Activated CD4-positive, alpha-beta T cell treated with anti-CD3 and anti-CD28 coated beads for 36 hours (primary cell): ENCODE data around the gene PRPS2. TPM values are rescaled to one million over a fixed set of nuclear protein-coding genes. Genes with fewer than 3 reads are reported as not detected.
A peak's percentile ranks its signal among the peaks of the same experiment; 100 is the strongest.

Source experiments
- ATAC-seq: fragments of 200-7000 bp; cut with Tn5 transposase; one replicate; pipeline ENCODE4 v1.10.0; 2021; ENCODE audit warnings: mild to moderate bottlenecking, moderate library complexity
- CTCF ChIA-PET: fragments of 350-600 bp; sonication (Branson Sonifier 250); formaldehyde crosslinking; loops from one replicate; lab custom pipeline; 2021; ENCODE audit warnings: antibody characterized with exemption; lab: Charles Lee
- POLR2A ChIA-PET: fragments of 350-600 bp; sonication (Branson Sonifier 250); formaldehyde crosslinking; loops from one replicate; lab custom pipeline; 2021; ENCODE audit warnings: antibody characterized with exemption, inconsistent platforms; lab: Charles Lee
- DNase-seq: peaks from one replicate; pipeline ENCODE4 v3.0.0-alpha.2; 2020
- H3K27ac Mint-ChIP-seq: one replicate; pipeline ENCODE4 v1.8.0; 2021; ENCODE audit warnings: mixed read lengths
- H3K27me3 Mint-ChIP-seq: one replicate; pipeline ENCODE4 v1.8.0; 2021; ENCODE audit warnings: mixed read lengths
- H3K36me3 Mint-ChIP-seq: one replicate; pipeline ENCODE4 v1.8.0; 2021; ENCODE audit warnings: low read depth, mixed read lengths
- H3K4me1 Mint-ChIP-seq: one replicate; pipeline ENCODE4 v1.8.0; 2021; ENCODE audit warnings: mixed read lengths
- H3K4me3 Mint-ChIP-seq: one replicate; pipeline ENCODE4 v1.8.0; 2021; ENCODE audit warnings: mild to moderate bottlenecking, moderate library complexity, mixed read lengths
- H3K9me3 Mint-ChIP-seq: one replicate; pipeline ENCODE4 v1.8.0; 2021; ENCODE audit warnings: low read depth, mixed read lengths
- intact Hi-C, 2 experiments: fragments of 100-400 bp; cut with DNase I in 1 of 2; cut with micrococcal nuclease in 1 of 2; formaldehyde crosslinking; loops; one replicate each; pipeline versions ENCODE4 v1.14.2 to v1.15.1; 2022 to 2024; cut with DNase I, micrococcal nuclease
- total RNA-seq, 2 experiments: library from RNA; stranded (reverse); gene quantifications; one replicate each; pipeline ENCODE4 v1.2.3, GENCODE V29; 2021

The PRPS2 gene
- total RNA-seq, 2 experiments from 2014 or later = 110 to 116 TPM

- CTCF ChIA-PET = interaction anchor here (0.7 to 2.9 kb wide), 13 partner anchors 9 to 132 kb away, joined by 3 to 25 read pairs (median 3); partner anchors contain the start of gene PRPS2
- no peaks in the 10 kb centered on the region for H3K9me3 Mint-ChIP-seq
- ATAC-seq = peak; percentile 60
Observed at GRCh38 chrX:12814420-12814819, 23.2 kb downstream of the PRPS2 start.

GRCh38 chrX:12817528-12817927 is 26.3 kb downstream of the PRPS2 start:
- Mint-ChIP-seq H3K4me1 (no peaks in the 10 kb centered on the region), H3K27ac (no peak overlapping the region), H3K9me3 (no peaks in the 10 kb centered on the region), H3K27me3 (no peaks in the 10 kb centered on the region), H3K4me3 (no peak overlapping the region), H3K36me3 (peaks cover 40% of the 10 kb centered on the region)
- intact Hi-C loops = loop anchor here in 1 of 2 experiments (10.0 kb wide), 1 partner anchor 667 kb away; no protein-coding TSS in a partner anchor
- POLR2A ChIA-PET = no interaction called here
- ATAC-seq (no peak), DNase-seq (no peak)
- CTCF ChIA-PET = no interaction called here

More at GRCh38 chrX:12814420-12814819, 23.2 kb downstream of the PRPS2 start:
- Mint-ChIP-seq H3K27ac (no peak overlapping the region), H3K4me1 (no peaks in the 10 kb centered on the region), H3K4me3 (no peak overlapping the region), H3K27me3 (no peaks in the 10 kb centered on the region), H3K36me3 (peaks cover 33% of the 10 kb centered on the region)
- POLR2A ChIA-PET = interaction anchor here (0.6 kb wide), 1 partner anchor 191 kb away, joined by 6 read pairs; no protein-coding TSS in a partner anchor
- intact Hi-C loops = loop anchor here (1.0 to 10.0 kb wide), 3 partner anchors 80 to 670 kb away; no protein-coding TSS in a partner anchor
- DNase-seq = peak; percentile 50

- DNase-seq (no peak), ATAC-seq (no peak)
- Mint-ChIP-seq H3K4me3 (no peak overlapping the region), H3K9me3 (no peaks in the 10 kb centered on the region), H3K4me1 (no peaks in the 10 kb centered on the region), H3K27me3 (no peaks in the 10 kb centered on the region), H3K27ac (no peak overlapping the region), H3K36me3 (peaks cover 36% of the 10 kb centered on the region)
- ChIA-PET POLR2A (no interaction called here), CTCF (interaction anchor here (1.0 kb wide), 1 partner anchor 74 kb away, joined by 5 read pairs; no protein-coding TSS in a partner anchor)
- intact Hi-C loops = loop anchor here in 1 of 2 experiments (10.0 kb wide), 1 partner anchor 666 kb away; no protein-coding TSS in a partner anchor
Observed at GRCh38 chrX:12819222-12819621, 28.0 kb downstream of the PRPS2 start.

GRCh38 chrX:12820737-12821136 is 29.5 kb downstream of the PRPS2 start:
- H3K4me3 Mint-ChIP-seq = no peak overlapping the region
- intact Hi-C loops = no loop called here
- CTCF ChIA-PET = interaction anchor here (0.8 kb wide), 1 partner anchor 26 kb away, joined by 3 read pairs; no protein-coding TSS in a partner anchor
- H3K27me3 Mint-ChIP-seq = no peaks in the 10 kb centered on the region
- H3K4me1 Mint-ChIP-seq = no peaks in the 10 kb centered on the region
- ATAC-seq (no peak), DNase-seq (no peak)
- POLR2A ChIA-PET = no interaction called here
- H3K9me3 Mint-ChIP-seq = no peaks in the 10 kb centered on the region
- H3K27ac Mint-ChIP-seq = no peak overlapping the region
- H3K36me3 Mint-ChIP-seq = peaks cover 34% of the 10 kb centered on the region

- Mint-ChIP-seq H3K36me3 (peaks cover 26% of the 10 kb centered on the region), H3K27ac (no peak overlapping the region), H3K4me1 (no peaks in the 10 kb centered on the region), H3K27me3 (no peaks in the 10 kb centered on the region), H3K9me3 (no peaks in the 10 kb centered on the region), H3K4me3 (no peak overlapping the region)
- ChIA-PET CTCF (interaction anchor here (1.1 to 1.3 kb wide), 2 partner anchors 11 to 48 kb away, joined by 3 read pairs; no protein-coding TSS in a partner anchor), POLR2A (no interaction called here)
- intact Hi-C loops = no loop called here
- DNase-seq (no peak), ATAC-seq (no peak)
Observed at GRCh38 chrX:12824944-12825343, 33.7 kb downstream of the PRPS2 start.

- ChIA-PET CTCF (interaction anchor here (1.3 kb wide), 1 partner anchor 12 kb away, joined by 3 read pairs; no protein-coding TSS in a partner anchor), POLR2A (no interaction called here)
- Mint-ChIP-seq H3K4me3 (no peak overlapping the region), H3K9me3 (no peaks in the 10 kb centered on the region), H3K27ac (no peak overlapping the region), H3K27me3 (no peaks in the 10 kb centered on the region), H3K36me3 (peaks cover 22% of the 10 kb centered on the region), H3K4me1 (no peaks in the 10 kb centered on the region)
- intact Hi-C loops = no loop called here
- DNase-seq (no peak), ATAC-seq (no peak)
Observed at GRCh38 chrX:12825801-12826200, 34.6 kb downstream of the PRPS2 start.

GRCh38 chrX:12843061-12843667 is 52.0 kb downstream of the PRPS2 start:
- ChIA-PET CTCF (no interaction called here), POLR2A (no interaction called here)
- Mint-ChIP-seq H3K36me3 (no peaks in the 10 kb centered on the region), H3K4me3 (peak overlapping the region; percentile 57), H3K27me3 (no peaks in the 10 kb centered on the region), H3K9me3 (no peaks in the 10 kb centered on the region), H3K4me1 (peaks cover 14% of the 10 kb centered on the region), H3K27ac (peak overlapping the region; percentile 96)
- DNase-seq (no peak), ATAC-seq (peak; percentile 57)
- intact Hi-C loops = no loop called here

GRCh38 chrX:12843668-12844279 is 52.6 kb downstream of the PRPS2 start:
- DNase-seq (no peak), ATAC-seq (peak; percentile 78)
- H3K27ac Mint-ChIP-seq = peak overlapping the region; percentile 96
- H3K27me3 Mint-ChIP-seq = no peaks in the 10 kb centered on the region
- ChIA-PET CTCF (no interaction called here), POLR2A (no interaction called here)
- intact Hi-C loops = no loop called here
- H3K9me3 Mint-ChIP-seq = peaks cover 1% of the 10 kb centered on the region
- no peaks in the 10 kb centered on the region for H3K36me3 Mint-ChIP-seq
- peaks cover 14% of the 10 kb centered on the region for H3K4me1 Mint-ChIP-seq
- H3K4me3 Mint-ChIP-seq = peak overlapping the region; percentile 57

- ChIA-PET CTCF (no interaction called here), POLR2A (no interaction called here)
- intact Hi-C loops = no loop called here
- Mint-ChIP-seq H3K9me3 (peaks cover 3% of the 10 kb centered on the region), H3K4me1 (peaks cover 14% of the 10 kb centered on the region), H3K27ac (peak overlapping the region; percentile 96), H3K36me3 (no peaks in the 10 kb centered on the region), H3K27me3 (no peaks in the 10 kb centered on the region), H3K4me3 (peak overlapping the region; percentile 57)
- ATAC-seq = peak; percentile 68
- no peak for DNase-seq
Observed at GRCh38 chrX:12844319-12844718, 53.1 kb downstream of the PRPS2 start.

GRCh38 chrX:12865359-12865758 is 74.1 kb downstream of the PRPS2 start:
- CTCF ChIA-PET = no interaction called here
- no peak for ATAC-seq
- no peak overlapping the region for H3K4me3 Mint-ChIP-seq
- peaks cover 2% of the 10 kb centered on the region for H3K36me3 Mint-ChIP-seq
- POLR2A ChIA-PET = no interaction called here
- peaks cover 5% of the 10 kb centered on the region for H3K4me1 Mint-ChIP-seq
- intact Hi-C loops = no loop called here
- no peaks in the 10 kb centered on the region for H3K27me3 Mint-ChIP-seq
- H3K27ac Mint-ChIP-seq = no peak overlapping the region
- H3K9me3 Mint-ChIP-seq = no peaks in the 10 kb centered on the region
- DNase-seq = no peak

GRCh38 chrX:12866451-12867377 is 75.5 kb downstream of the PRPS2 start, which contains the start of gene TLR7:
Gene TLR7 (plus strand): TSS chrX:12867072. CDS start chrX:12867579, 507 bp downstream.
- ATAC-seq = no peak
- ChIA-PET CTCF (interaction anchor here (0.6 kb wide), 1 partner anchor 36 kb away, joined by 3 read pairs; no protein-coding TSS in a partner anchor), POLR2A (no interaction called here)
- Mint-ChIP-seq H3K27ac (no peak within 1 kb of the TSS), H3K27me3 (no peaks in the 10 kb centered on the region), H3K4me1 (peaks cover 5% of the 10 kb centered on the region), H3K9me3 (no peaks in the 10 kb centered on the region), H3K4me3 (no peak within 1 kb of the TSS), H3K36me3 (peaks cover 2% of the 10 kb centered on the region)
- intact Hi-C loops = no loop called here
- DNase-seq = no peak
